Measurements from ENCODE around the gene SLC9C2. TPM values are rescaled to one million over a fixed set of nuclear protein-coding genes. Genes with fewer than 3 reads are reported as not detected.

SLC9C2 gene
- polyA plus RNA-seq, 1 donor from 2014 or later: 0.31 TPM

- Histone ChIP-seq H3K4me3 (ENCODE audit: low read length) (no peak overlapping the region), H3K4me2 (ENCODE audit: low read length) (no peak overlapping the region), H3K27ac (ENCODE audit: low read length) (no peak overlapping the region), H3K9ac (ENCODE audit: low read length) (no peak overlapping the region), H3K27me3 (ENCODE audit: insufficient read depth, low read depth, low read length) (no peaks in the 10 kb centered on the region), H3K9me3 (ENCODE audit: low read length) (no peaks in the 10 kb centered on the region), H3K9me2 (ENCODE audit: insufficient read depth, low read length) (no peaks in the 10 kb centered on the region), H2AFZ (ENCODE audit: low read depth, low read length) (no peak overlapping the region), H3K36me3 (ENCODE audit: insufficient read depth, low read length) (no peaks in the 10 kb centered on the region), H3F3A (ENCODE audit: insufficient read depth, low read length, poor library complexity, severe bottlenecking) (no peaks in the 10 kb centered on the region), H3K79me2 (replicated peaks; ENCODE audit: insufficient read depth, low read length) (no peaks in the 10 kb centered on the region), H4K20me1 (ENCODE audit: insufficient read depth) (no peaks in the 10 kb centered on the region)
- TF ChIP-seq TAF1 (IDR thresholded peaks at IDR 0.05; ENCODE audit: low read depth) (no peak), MXI1 (conservative IDR thresholded peaks at IDR 0.05; ENCODE audit: poor library complexity, severe bottlenecking) (no peak), SMC3 (conservative IDR thresholded peaks at IDR 0.05; ENCODE audit: poor library complexity) (no peak), EZH2 (IDR thresholded peaks at IDR 0.05; ENCODE audit: borderline replicate concordance, insufficient read depth, low read length, poor library complexity, severe bottlenecking) (no peak), RAD21 (conservative IDR thresholded peaks at IDR 0.05) (no peak), EP300 (conservative IDR thresholded peaks at IDR 0.05; ENCODE audit: poor library complexity, severe bottlenecking) (no peak), POLR2AphosphoS5 (IDR thresholded peaks at IDR 0.05) (no peak)
- TF ChIP-seq, protein P1, sequence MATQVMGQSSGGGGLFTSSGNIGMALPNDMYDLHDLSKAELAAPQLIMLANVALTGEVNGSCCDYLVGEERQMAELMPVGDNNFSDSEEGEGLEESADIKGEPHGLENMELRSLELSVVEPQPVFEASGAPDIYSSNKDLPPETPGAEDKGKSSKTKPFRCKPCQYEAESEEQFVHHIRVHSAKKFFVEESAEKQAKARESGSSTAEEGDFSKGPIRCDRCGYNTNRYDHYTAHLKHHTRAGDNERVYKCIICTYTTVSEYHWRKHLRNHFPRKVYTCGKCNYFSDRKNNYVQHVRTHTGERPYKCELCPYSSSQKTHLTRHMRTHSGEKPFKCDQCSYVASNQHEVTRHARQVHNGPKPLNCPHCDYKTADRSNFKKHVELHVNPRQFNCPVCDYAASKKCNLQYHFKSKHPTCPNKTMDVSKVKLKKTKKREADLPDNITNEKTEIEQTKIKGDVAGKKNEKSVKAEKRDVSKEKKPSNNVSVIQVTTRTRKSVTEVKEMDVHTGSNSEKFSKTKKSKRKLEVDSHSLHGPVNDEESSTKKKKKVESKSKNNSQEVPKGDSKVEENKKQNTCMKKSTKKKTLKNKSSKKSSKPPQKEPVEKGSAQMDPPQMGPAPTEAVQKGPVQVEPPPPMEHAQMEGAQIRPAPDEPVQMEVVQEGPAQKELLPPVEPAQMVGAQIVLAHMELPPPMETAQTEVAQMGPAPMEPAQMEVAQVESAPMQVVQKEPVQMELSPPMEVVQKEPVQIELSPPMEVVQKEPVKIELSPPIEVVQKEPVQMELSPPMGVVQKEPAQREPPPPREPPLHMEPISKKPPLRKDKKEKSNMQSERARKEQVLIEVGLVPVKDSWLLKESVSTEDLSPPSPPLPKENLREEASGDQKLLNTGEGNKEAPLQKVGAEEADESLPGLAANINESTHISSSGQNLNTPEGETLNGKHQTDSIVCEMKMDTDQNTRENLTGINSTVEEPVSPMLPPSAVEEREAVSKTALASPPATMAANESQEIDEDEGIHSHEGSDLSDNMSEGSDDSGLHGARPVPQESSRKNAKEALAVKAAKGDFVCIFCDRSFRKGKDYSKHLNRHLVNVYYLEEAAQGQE (IDR thresholded peaks at IDR 0.05; ENCODE audit: borderline replicate concordance): no peak
- TF ChIP-seq, protein P2, sequence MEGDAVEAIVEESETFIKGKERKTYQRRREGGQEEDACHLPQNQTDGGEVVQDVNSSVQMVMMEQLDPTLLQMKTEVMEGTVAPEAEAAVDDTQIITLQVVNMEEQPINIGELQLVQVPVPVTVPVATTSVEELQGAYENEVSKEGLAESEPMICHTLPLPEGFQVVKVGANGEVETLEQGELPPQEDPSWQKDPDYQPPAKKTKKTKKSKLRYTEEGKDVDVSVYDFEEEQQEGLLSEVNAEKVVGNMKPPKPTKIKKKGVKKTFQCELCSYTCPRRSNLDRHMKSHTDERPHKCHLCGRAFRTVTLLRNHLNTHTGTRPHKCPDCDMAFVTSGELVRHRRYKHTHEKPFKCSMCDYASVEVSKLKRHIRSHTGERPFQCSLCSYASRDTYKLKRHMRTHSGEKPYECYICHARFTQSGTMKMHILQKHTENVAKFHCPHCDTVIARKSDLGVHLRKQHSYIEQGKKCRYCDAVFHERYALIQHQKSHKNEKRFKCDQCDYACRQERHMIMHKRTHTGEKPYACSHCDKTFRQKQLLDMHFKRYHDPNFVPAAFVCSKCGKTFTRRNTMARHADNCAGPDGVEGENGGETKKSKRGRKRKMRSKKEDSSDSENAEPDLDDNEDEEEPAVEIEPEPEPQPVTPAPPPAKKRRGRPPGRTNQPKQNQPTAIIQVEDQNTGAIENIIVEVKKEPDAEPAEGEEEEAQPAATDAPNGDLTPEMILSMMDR (IDR thresholded peaks at IDR 0.05; ENCODE audit: poor library complexity, severe bottlenecking): no peak
These were observed 42.5 kb downstream of the SLC9C2 start for GRCh38 chr1:173560285-173560880.

DNA sequence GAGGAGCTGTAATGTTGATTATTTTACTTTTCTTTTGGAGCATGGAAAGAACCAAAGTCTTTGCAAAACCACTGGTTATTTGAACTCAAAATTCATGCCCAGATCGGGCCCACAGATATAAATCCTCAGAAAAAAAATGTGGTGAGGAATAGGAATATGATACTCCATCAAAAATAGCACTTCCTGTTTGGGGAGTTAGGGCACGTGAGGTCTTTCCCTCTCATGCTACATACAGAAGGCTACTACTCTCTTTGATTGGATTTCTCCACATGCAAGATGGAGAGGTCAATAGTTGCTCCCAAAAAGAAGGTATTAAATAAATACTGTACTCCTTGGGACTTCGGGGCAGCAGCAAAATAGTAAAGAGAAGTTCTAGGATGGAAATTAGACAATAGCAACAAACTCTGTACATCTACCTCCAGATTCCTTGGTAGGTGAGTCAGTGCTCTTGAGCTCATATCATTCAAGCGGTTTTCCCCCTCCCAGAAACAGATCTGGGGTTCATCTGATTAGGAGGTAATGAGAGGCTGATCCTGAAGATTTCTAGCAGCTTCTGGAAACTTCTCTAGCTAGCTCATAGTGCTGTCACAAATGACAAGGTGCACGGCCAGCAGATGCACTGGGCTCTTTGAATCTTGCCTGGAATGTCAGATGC, 47.1 kb downstream of the SLC9C2 start:
- Histone ChIP-seq H3K9me3 (ENCODE audit: low read length) (no peaks in the 10 kb centered on the region), H3K9ac (ENCODE audit: low read length) (no peak overlapping the region), H3F3A (ENCODE audit: insufficient read depth, low read length, poor library complexity, severe bottlenecking) (no peaks in the 10 kb centered on the region), H2AFZ (ENCODE audit: low read depth, low read length) (no peak overlapping the region), H3K4me2 (ENCODE audit: low read length) (no peak overlapping the region), H4K20me1 (ENCODE audit: insufficient read depth) (no peaks in the 10 kb centered on the region), H3K79me2 (replicated peaks; ENCODE audit: insufficient read depth, low read length) (no peaks in the 10 kb centered on the region), H3K27ac (ENCODE audit: low read length) (no peak overlapping the region), H3K36me3 (ENCODE audit: insufficient read depth, low read length) (no peaks in the 10 kb centered on the region), H3K27me3 (ENCODE audit: insufficient read depth, low read depth, low read length) (no peaks in the 10 kb centered on the region), H3K9me2 (ENCODE audit: insufficient read depth, low read length) (no peaks in the 10 kb centered on the region), H3K4me3 (ENCODE audit: low read length) (no peak overlapping the region)
- TF ChIP-seq SMC3 (conservative IDR thresholded peaks at IDR 0.05; ENCODE audit: poor library complexity): no peak
- TF ChIP-seq EP300 (conservative IDR thresholded peaks at IDR 0.05; ENCODE audit: poor library complexity, severe bottlenecking): no peak
- no peak for TF ChIP-seq RAD21 (conservative IDR thresholded peaks at IDR 0.05)
- TF ChIP-seq EZH2 (IDR thresholded peaks at IDR 0.05; ENCODE audit: borderline replicate concordance, insufficient read depth, low read length, poor library complexity, severe bottlenecking): no peak
- no peak for TF ChIP-seq MXI1 (conservative IDR thresholded peaks at IDR 0.05; ENCODE audit: poor library complexity, severe bottlenecking)
- TF ChIP-seq, protein P1 (IDR thresholded peaks at IDR 0.05; ENCODE audit: borderline replicate concordance): no peak
- TF ChIP-seq TAF1 (IDR thresholded peaks at IDR 0.05; ENCODE audit: low read depth): no peak
- TF ChIP-seq, protein P2 (IDR thresholded peaks at IDR 0.05; ENCODE audit: poor library complexity, severe bottlenecking): no peak
- TF ChIP-seq POLR2AphosphoS5 (IDR thresholded peaks at IDR 0.05): no peak

Measured in neural cell (in vitro differentiated cells).